GM19372 (cell line): ENCODE data around the gene FBXO24.
A peak's percentile ranks its signal among the peaks of the same experiment; 100 is the strongest.

ENCODE experiments used
- ATAC-seq: cut with Tn5 transposase; IDR thresholded peaks from one replicate; pipeline ENCODE4 v1.9.1; 2021; ENCODE audit warnings: mild to moderate bottlenecking, low read depth, moderate library complexity; ENCODE audit not compliant: unreplicated experiment

Gene FBXO24

GRCh38 chr7:100585511-100586265 is 440 bp upstream of the FBXO24 start, which contains the start of gene LRCH4:
LRCH4 (minus strand) TSS chr7:100586129; CDS start chr7:100586100, 29 bp downstream.
- ATAC-seq, result peak; percentile 21

- ATAC-seq, result no peak
Observed at GRCh38 chr7:100588438-100588837, 2.3 kb downstream of the FBXO24 start.

GRCh38 chr7:100589341-100589947 is 3.3 kb downstream of the FBXO24 start:
- ATAC-seq, result no peak

GRCh38 chr7:100590077-100590737 is 4.1 kb downstream of the FBXO24 start:
- no peak for ATAC-seq

GRCh38 chr7:100591596-100591995 is 5.5 kb downstream of the FBXO24 start:
- no peak for ATAC-seq

- no peak for ATAC-seq
Observed at GRCh38 chr7:100595188-100595587, 9.1 kb downstream of the FBXO24 start.

- no peak for ATAC-seq
Observed at GRCh38 chr7:100598425-100598824, 12.3 kb downstream of the FBXO24 start.

- no peak for ATAC-seq
Observed at GRCh38 chr7:100599911-100600729, 14.0 kb downstream of the FBXO24 start.

GRCh38 chr7:100600730-100601038 is 14.6 kb downstream of the FBXO24 start:
- no peak for ATAC-seq

- no peak for ATAC-seq
Observed at GRCh38 chr7:100602889-100603725, 17.0 kb downstream of the FBXO24 start.

GRCh38 chr7:100603726-100604027 is 17.5 kb downstream of the FBXO24 start:
- ATAC-seq, result no peak

- peak; percentile 58 for ATAC-seq
Observed at GRCh38 chr7:100604028-100604975, 18.2 kb downstream of the FBXO24 start.

- no peak for ATAC-seq
Observed at GRCh38 chr7:100604976-100605911, 19.1 kb downstream of the FBXO24 start.

GRCh38 chr7:100606313-100606712 is 20.2 kb downstream of the FBXO24 start:
- ATAC-seq, result no peak

- no peak for ATAC-seq
Observed at GRCh38 chr7:100607111-100607510, 21.0 kb downstream of the FBXO24 start.

- ATAC-seq, result no peak
Observed at GRCh38 chr7:100609958-100610357, 23.8 kb downstream of the FBXO24 start.

- ATAC-seq, result peak; percentile 92
Observed at GRCh38 chr7:100611983-100612729, 26.0 kb downstream of the FBXO24 start, which contains the start of gene MOSPD3. MOSPD3 (plus strand) TSS chr7:100612540; CDS start chr7:100612792, 252 bp downstream.
